Neural cell (in vitro differentiated cells): ENCODE data around the gene LINC01488. TPM values are rescaled to one million over a fixed set of nuclear protein-coding genes. Genes with fewer than 3 reads are reported as not detected.

Experiments used
- H2AFZ ChIP-seq: fragments of 200-600, 300-800 bp; sonication (generic), shearing (Covaris generic); 2 replicates; pipeline ENCODE4 v1.6.0; 2014; ENCODE audit warnings: low read depth, mild to moderate bottlenecking, antibody characterized with exemption, low read length, moderate library complexity
- H3F3A ChIP-seq: fragments of 200-600 bp; shearing (Covaris generic); 2 replicates; pipeline ENCODE4 v1.6.1; 2016; ENCODE audit warnings: mild to moderate bottlenecking, moderate library complexity, mixed read lengths, antibody characterized with exemption, low read length; ENCODE audit not compliant: insufficient read depth, poor library complexity, severe bottlenecking
- H3K27ac ChIP-seq: fragments of 200-600, 300-800 bp; sonication (generic), shearing (Covaris generic); 2 replicates; pipeline ENCODE4 v1.5.1; 2014; ENCODE audit warnings: mild to moderate bottlenecking, low read length, moderate library complexity
- H3K27me3 ChIP-seq: fragments of 300-800, 200-600 bp; sonication (generic), shearing (Covaris generic); 2 replicates; pipeline ENCODE4 v1.6.0; 2014; ENCODE audit warnings: mild to moderate bottlenecking, low read depth, low read length, moderate library complexity; ENCODE audit not compliant: insufficient read depth
- H3K36me3 ChIP-seq: fragments of 300-800, 200-600 bp; sonication (generic), shearing (Covaris generic); 2 replicates; pipeline ENCODE4 v1.5.1; 2014; ENCODE audit warnings: mild to moderate bottlenecking, antibody characterized with exemption, low read length, moderate library complexity; ENCODE audit not compliant: insufficient read depth
- H3K4me2 ChIP-seq: fragments of 300-800, 200-600 bp; sonication (generic), shearing (Covaris generic); 2 replicates; pipeline ENCODE4 v1.6.0; 2014; ENCODE audit warnings: mild to moderate bottlenecking, low read length
- H3K4me3 ChIP-seq: fragments of 300-800, 200-600 bp; sonication (generic), shearing (Covaris generic); 2 replicates; pipeline ENCODE4 v1.5.1; 2014; ENCODE audit warnings: mild to moderate bottlenecking, low read length, moderate library complexity
- H3K79me2 ChIP-seq: fragments of 200-600 bp; shearing (Covaris generic); replicated peaks from 2 replicates; pipeline ENCODE4 v1.6.0; 2014; ENCODE audit warnings: mild to moderate bottlenecking, low read length, moderate library complexity; ENCODE audit not compliant: insufficient read depth
- H3K9ac ChIP-seq: fragments of 300-800, 200-600 bp; sonication (generic), shearing (Covaris generic); 2 replicates; pipeline ENCODE4 v1.6.1; 2016; ENCODE audit warnings: mild to moderate bottlenecking, low read length, mixed read lengths
- H3K9me2 ChIP-seq: fragments of 200-600 bp; shearing (Covaris generic); 2 replicates; pipeline ENCODE4 v1.6.1; 2016; ENCODE audit warnings: mild to moderate bottlenecking, low read length, mixed read lengths; ENCODE audit not compliant: insufficient read depth
- H3K9me3 ChIP-seq: fragments of 200-600, 300-800 bp; sonication (generic), shearing (Covaris generic); 2 replicates; pipeline ENCODE4 v1.6.1; 2016; ENCODE audit warnings: mild to moderate bottlenecking, mixed run types, low read length, moderate library complexity, mixed read lengths
- H4K20me1 ChIP-seq: fragments of 200-600 bp; shearing (Covaris generic); 2 replicates; pipeline ENCODE4 v1.6.1; 2016; ENCODE audit warnings: mild to moderate bottlenecking, mixed run types; ENCODE audit not compliant: insufficient read depth
- EP300 ChIP-seq: fragments of 450-650 bp; conservative IDR thresholded peaks from 2 replicates; pipeline ENCODE4 v1.6.1; 2014; ENCODE audit warnings: antibody characterized with exemption, mild to moderate bottlenecking, moderate library complexity; ENCODE audit not compliant: poor library complexity, severe bottlenecking
- EZH2 ChIP-seq: fragments of 200-600, 300-800 bp; shearing (Covaris generic), sonication (generic); IDR thresholded peaks from 2 replicates; pipeline ENCODE4 v1.6.1; 2014; ENCODE audit warnings: antibody characterized with exemption, low read length, borderline replicate concordance, mild to moderate bottlenecking; ENCODE audit not compliant: insufficient read depth, poor library complexity, severe bottlenecking
- POLR2AphosphoS5 ChIP-seq: IDR thresholded peaks from 2 replicates; pipeline ENCODE4 v1.6.1; 2012
- SMC3 ChIP-seq: fragments of 450-650 bp; conservative IDR thresholded peaks from 2 replicates; pipeline ENCODE4 v1.6.1; 2014; ENCODE audit warnings: antibody characterized with exemption, mild to moderate bottlenecking, moderate library complexity; ENCODE audit not compliant: poor library complexity
- polyA plus RNA-seq: library from polyadenylated mRNA; depleted of rRNA; stranded (reverse); fragments of >200 nt; gene quantifications from 2 replicates; pipeline ENCODE4 v1.2.3, GENCODE V29; 2014
- TF ChIP-seq, protein P1 (sequence below): IDR thresholded peaks from 2 replicates; pipeline ENCODE4 v1.6.1; 2012; ENCODE audit warnings: borderline replicate concordance

The LINC01488 gene
- polyA plus RNA-seq, 1 donor from 2014 or later: not detected

DNA sequence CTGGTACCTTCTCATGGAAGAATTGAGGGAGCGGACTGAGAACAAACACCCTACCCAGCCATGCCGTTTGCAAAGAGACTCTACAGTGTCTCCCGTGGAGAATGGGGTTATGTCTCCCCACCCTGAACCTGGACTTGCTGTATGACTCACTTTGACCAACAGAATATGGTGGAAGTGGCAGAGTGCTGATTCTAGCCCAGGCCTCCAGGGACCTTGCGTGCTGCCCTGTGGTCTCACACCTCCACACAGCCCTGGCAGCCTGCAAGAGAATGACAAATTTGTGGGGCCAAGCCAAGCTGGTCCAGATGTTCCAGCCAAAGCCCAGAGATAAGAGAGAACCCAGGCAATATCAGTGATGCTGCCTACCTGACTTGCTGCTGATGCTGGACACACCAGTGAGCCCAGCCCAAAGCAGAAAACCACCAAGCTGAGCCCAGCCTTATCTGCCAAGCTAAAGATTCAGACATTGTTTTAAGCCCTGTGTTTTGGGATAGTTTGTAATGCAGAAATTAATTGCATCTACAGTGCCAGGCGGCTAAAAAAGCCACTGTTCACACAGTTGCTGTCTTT is 8.1 kb upstream of the LINC01488 start:
- H3K9me3 ChIP-seq: no peaks in the 10 kb centered on the region
- no peak overlapping the region for H2AFZ ChIP-seq

GRCh38 chr11:69474736-69475135 is 6.7 kb upstream of the LINC01488 start:
- Histone ChIP-seq H3K9ac (no peak overlapping the region), H3K9me3 (no peaks in the 10 kb centered on the region), H3K27ac (no peak overlapping the region), H3K9me2 (no peaks in the 10 kb centered on the region), H4K20me1 (no peaks in the 10 kb centered on the region), H3K4me3 (no peak overlapping the region), H3K4me2 (no peak overlapping the region), H3F3A (no peaks in the 10 kb centered on the region), H2AFZ (no peak overlapping the region), H3K79me2 (no peaks in the 10 kb centered on the region), H3K36me3 (no peaks in the 10 kb centered on the region), H3K27me3 (no peaks in the 10 kb centered on the region)
- TF ChIP-seq EP300 (no peak), EZH2 (no peak), POLR2AphosphoS5 (no peak)
- TF ChIP-seq, protein P1, sequence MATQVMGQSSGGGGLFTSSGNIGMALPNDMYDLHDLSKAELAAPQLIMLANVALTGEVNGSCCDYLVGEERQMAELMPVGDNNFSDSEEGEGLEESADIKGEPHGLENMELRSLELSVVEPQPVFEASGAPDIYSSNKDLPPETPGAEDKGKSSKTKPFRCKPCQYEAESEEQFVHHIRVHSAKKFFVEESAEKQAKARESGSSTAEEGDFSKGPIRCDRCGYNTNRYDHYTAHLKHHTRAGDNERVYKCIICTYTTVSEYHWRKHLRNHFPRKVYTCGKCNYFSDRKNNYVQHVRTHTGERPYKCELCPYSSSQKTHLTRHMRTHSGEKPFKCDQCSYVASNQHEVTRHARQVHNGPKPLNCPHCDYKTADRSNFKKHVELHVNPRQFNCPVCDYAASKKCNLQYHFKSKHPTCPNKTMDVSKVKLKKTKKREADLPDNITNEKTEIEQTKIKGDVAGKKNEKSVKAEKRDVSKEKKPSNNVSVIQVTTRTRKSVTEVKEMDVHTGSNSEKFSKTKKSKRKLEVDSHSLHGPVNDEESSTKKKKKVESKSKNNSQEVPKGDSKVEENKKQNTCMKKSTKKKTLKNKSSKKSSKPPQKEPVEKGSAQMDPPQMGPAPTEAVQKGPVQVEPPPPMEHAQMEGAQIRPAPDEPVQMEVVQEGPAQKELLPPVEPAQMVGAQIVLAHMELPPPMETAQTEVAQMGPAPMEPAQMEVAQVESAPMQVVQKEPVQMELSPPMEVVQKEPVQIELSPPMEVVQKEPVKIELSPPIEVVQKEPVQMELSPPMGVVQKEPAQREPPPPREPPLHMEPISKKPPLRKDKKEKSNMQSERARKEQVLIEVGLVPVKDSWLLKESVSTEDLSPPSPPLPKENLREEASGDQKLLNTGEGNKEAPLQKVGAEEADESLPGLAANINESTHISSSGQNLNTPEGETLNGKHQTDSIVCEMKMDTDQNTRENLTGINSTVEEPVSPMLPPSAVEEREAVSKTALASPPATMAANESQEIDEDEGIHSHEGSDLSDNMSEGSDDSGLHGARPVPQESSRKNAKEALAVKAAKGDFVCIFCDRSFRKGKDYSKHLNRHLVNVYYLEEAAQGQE: no peak

More for the DNA sequence above, 8.1 kb upstream of the LINC01488 start:
- no peaks in the 10 kb centered on the region for H3K79me2 ChIP-seq
- no peak overlapping the region for H3K9ac ChIP-seq
- H3K36me3 ChIP-seq: no peaks in the 10 kb centered on the region
- H3K4me2 ChIP-seq: no peak overlapping the region
- TF ChIP-seq SMC3 (no peak), EZH2 (no peak)
- TF ChIP-seq, protein P1: no peak
- H3K9me2 ChIP-seq: no peaks in the 10 kb centered on the region
- no peaks in the 10 kb centered on the region for H4K20me1 ChIP-seq
- H3F3A ChIP-seq: no peaks in the 10 kb centered on the region
- H3K4me3 ChIP-seq: no peak overlapping the region
- no peaks in the 10 kb centered on the region for H3K27me3 ChIP-seq
- no peak overlapping the region for H3K27ac ChIP-seq
